NCI-H748 (cell line): ENCODE results near the gene UBN1.

Source experiments
- DNase-seq: peaks from one replicate; lab custom pipeline; 2025; ENCODE audit not compliant: unreplicated experiment; lab: John Stamatoyannopoulos, UW

Gene UBN1

GRCh38 chr16:4820652-4821051, 26.6 kb upstream of the UBN1 start:
- no peak for DNase-seq

DNA sequence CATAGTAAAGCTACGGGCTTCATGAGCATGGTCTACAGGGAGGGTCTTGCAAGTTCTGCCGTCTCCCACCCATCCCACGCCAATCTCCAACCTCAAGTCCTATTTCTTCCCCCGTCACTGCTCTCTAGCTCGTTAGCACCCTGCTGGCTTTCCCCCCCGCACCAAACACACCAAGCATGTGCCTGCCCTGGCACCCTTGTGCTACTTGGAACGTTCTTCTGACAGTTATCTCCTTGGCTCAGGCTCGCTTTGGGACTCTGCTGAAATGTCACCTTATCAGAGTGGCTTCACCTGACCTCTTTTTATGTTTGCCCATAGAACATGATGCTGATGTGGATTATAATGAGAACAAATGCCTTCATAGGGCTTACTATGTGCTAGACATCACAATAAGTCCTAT, 22.1 kb upstream of the UBN1 start:
- DNase-seq, result no peak

GRCh38 chr16:4826526-4826925, 20.8 kb upstream of the UBN1 start:
- DNase-seq, result no peak

- DNase-seq, result no peak
Observed at GRCh38 chr16:4826980-4827379, 20.3 kb upstream of the UBN1 start.

DNA sequence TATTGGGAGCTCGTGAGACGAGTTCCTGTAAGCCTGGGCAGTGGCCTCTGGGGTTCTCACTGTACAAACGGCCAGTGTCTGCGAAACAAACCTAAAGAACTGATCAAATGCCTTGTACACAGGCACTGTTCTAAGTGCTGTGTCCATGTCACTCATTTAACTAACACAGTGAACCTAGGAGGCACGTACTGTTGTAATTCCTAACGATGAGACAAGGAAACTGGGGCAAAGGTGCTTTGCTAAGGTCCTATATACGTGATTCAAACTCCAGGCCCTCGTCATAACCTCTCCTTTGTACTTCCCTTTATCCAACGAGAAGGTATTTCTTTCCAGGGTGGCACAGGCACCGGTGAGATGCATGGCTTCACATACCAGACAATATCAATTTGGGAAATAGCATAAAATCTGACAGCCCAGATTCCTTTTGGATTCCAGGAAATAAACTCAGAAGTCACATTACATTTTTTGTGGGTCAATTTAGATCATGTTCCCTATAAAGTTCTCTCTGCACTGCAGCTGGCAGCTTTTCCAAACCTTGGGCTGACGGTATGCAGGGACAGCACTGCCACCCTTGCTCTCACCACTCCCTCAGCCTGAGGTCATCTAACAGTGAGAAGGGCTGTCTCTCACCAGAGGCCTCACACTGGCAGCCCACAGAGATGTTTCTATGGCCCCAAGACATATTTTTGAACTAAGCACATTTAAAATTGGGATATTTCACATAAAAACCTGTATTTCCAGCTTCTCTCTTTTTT, 18.5 kb upstream of the UBN1 start:
- no peak for DNase-seq

DNA sequence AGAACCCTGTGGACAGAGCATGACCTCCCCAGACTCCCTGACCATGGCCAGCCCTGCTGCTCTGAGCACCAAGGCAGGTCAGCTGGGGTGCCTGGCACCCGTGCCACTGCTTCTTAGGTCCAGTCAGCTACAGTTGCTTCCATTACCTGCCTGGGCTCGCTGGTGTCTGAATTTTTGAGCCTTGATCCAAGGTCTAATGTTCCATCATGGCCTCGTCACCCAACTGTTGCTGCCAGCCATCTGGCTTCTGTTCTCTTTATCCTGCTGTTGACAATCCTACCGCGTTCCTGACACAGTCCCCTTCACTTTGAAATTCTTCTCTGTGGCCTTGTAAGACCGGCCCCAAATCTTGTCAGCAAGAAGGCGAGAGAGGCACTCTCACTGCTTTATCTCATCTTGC, 16.9 kb upstream of the UBN1 start:
- DNase-seq, result no peak

- no peak for DNase-seq
Observed at GRCh38 chr16:4831616-4832015, 15.7 kb upstream of the UBN1 start.

DNA sequence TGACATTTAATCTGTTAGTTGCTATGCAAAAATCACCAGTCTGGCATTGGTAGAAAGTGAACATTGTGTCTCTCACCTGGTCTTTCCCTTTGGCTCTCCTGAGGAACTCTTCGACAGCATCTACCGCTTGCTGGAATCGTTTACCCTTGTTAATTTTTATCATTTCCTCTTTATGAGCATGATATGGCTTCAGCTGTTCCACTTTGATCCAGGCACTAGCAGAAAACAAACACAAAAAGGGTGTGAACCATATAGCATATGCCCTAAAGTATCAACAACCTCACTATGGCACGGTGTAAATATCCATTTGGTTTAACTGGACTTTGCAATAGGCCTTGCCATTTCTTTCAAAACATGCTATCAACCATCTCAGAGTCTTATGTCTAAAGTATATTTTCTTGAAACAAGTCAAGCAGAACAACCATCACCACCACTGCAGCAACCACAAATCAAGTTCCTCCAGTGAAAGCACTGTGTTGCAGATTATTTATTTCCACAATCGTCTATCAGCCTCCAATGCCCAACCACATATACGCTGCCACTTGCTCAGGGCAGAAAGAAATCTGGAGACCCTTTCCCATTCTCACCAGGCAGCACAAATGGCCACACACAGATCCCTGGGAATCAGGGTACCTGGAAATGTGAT, 14.5 kb upstream of the UBN1 start:
- DNase-seq, result no peak

DNA sequence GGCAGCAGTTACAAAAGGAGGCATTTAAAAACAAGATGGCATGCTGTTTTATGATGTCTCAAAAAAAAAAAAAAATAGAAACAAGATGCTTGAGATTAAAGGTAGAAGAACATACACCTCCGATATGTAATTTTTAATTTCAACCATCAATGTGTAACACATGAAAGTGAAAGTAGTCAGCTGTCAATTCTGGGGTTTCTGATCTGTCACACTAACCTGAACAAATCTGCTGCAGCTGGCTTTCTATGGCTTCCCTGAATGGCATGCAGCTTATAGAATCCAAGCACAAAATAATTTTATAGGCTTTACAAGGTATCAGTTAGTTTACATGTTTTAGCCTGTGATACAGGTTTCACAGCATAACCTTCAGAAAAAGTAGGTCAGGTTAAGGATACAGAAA, 13.7 kb upstream of the UBN1 start:
- no peak for DNase-seq

- DNase-seq, result no peak
Observed at GRCh38 chr16:4836727-4837126, 10.6 kb upstream of the UBN1 start.

- DNase-seq, result no peak
Observed at GRCh38 chr16:4837733-4838501, 9.4 kb upstream of the UBN1 start.

GRCh38 chr16:4839942-4840341, 7.3 kb upstream of the UBN1 start:
- no peak for DNase-seq

GRCh38 chr16:4840984-4841383, 6.3 kb upstream of the UBN1 start:
- no peak for DNase-seq

- peak; percentile 17 for DNase-seq
Observed at GRCh38 chr16:4846503-4846900, 779 bp upstream of the UBN1 start.

- DNase-seq, result peak; percentile 41
Observed at GRCh38 chr16:4847774-4848587, 700 bp downstream of the UBN1 start.

DNA sequence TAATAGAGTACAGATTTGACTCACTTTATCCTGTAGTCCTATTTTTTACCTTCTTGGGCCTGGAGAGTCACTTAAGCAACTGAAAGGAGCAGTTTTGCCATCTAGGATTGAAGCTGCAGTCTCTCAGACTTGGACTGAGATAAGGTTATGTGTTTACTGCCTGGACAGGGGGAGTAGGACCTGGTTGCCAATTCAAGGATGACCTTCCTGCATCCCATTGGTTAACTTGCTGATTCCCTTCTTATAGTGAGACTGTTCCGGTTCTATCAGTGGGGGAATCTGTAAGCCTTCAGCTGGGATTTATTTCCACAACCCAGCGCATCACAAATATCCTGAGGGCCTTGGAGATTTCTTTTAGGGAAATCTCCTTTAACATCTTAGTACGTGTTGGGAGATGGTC, 2.9 kb downstream of the UBN1 start:
- DNase-seq, result no peak

DNA sequence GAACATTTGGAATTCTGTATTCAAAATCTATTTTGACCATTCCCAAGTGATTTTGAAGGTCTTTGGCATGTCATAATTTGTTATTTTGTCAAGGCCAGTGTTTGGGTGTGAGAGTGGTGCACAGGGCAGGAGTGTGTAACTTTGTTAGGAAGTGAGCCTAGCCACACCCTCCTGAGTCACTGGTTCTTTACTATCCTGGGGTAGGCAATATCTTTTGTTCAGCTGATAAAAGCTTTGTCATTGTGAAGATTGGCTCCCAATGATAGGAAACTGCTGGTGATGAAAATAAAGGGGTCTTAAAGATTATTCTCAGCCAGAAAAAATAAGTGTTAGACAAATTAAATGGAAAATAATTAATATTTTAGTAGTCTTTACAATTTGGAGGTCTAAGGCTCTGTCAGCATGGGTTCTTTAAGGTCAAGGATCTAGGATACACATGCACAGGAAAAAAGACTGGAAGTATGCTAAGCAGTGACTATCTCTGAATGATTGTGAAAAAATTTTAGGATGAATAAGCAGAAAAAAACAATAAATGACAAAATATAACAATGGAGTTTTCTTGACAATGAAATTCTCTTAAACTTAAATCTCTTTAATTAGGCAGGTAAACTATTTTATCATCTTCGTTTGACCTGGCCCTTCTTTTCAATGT, 5.1 kb downstream of the UBN1 start:
- DNase-seq, result no peak

- DNase-seq, result no peak
Observed at GRCh38 chr16:4855371-4855770, 8.1 kb downstream of the UBN1 start.

DNA sequence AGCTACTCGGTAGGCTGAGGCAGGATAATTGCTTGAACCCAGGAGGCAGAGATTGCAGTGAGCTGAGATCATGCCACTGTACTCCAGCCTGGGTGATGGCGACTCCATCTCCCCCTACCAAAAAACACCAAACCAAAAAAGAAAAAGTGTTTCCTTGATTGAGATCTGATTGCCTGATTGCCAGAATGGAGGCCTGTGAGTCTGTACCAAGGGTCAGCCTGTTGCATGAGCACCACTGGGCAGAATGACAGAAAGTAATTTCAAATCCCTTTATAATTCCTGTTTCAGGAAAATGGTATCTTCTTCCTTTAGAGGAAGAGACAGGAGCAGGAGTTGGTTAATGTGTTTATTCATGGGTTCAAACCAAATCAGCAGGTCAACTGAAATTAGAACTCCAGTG, 8.5 kb downstream of the UBN1 start:
- no peak for DNase-seq

DNA sequence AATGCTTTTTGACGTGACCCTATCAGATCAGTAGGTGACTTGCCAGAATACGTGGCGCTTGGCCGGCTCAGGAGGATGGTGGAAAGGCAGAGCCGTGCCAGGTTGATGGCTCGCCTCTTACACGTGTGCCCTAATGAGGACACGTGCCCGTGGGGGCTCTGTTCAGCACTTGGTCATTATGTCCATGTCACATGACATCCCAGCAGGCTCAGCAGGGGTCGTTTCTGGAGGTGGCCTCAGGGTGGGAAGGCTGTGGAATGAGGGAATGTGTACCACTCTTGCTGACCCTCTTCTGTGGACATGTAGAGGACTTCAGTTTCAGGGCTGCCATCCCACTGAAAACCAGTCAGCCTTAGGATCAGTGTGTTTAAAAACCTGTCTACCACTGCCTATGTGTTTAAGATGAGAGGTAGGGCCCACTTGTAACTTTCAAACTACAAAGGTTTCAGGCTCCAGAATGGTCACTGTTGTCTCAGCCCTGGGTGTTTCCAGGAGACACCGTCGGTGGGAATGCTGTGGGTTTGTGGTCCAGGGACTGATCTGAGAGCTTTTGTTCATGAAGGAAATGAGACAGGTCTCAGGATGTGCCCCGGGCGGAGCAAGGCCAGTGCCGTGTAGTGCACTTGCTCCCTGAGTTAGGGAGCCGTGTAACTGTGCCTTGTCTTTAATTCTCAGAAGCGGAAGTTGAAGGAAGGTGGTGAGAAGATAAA, 12.1 kb downstream of the UBN1 start:
- no peak for DNase-seq
